Kidney (tissue), 14 donors: ENCODE measurements around the gene TXNDC2. TPM values are rescaled to one million over a fixed set of nuclear protein-coding genes. Genes with fewer than 3 reads are reported as not detected.
A peak's percentile ranks its signal among the peaks of the same experiment; 100 is the strongest.

Experiments
- DNase-seq, 5 donors: peaks; one replicate each; pipeline ENCODE4 v3.0.0-alpha.2; 2013 to 2020
- FAIRE-seq: peaks from 2 replicates; lab custom pipeline; 2012; peaks lifted over from hg19 to GRCh38; lab: Jason Lieb, UNC
- H3K27ac ChIP-seq, 2 donors: one replicate each; pipeline ENCODE4 v1.7.0; 2013; ENCODE audit warnings: low read depth in 2 of 2, low read length in 2 of 2, inconsistent platforms in 1 of 2
- H3K27me3 ChIP-seq: one replicate; pipeline ENCODE4 v1.7.1; 2013; ENCODE audit warnings: low read length, inconsistent platforms; ENCODE audit not compliant: control insufficient read depth, insufficient read depth
- H3K36me3 ChIP-seq, 3 donors: one replicate each; pipeline versions ENCODE4 v1.7.0 to v1.7.1; 2013; ENCODE audit warnings: low read length in 3 of 3, control low read depth in 1 of 3, inconsistent platforms in 1 of 3; ENCODE audit not compliant: insufficient read depth in 3 of 3, control insufficient read depth in 2 of 3
- H3K4me1 ChIP-seq, 3 donors: one replicate each; pipeline versions ENCODE4 v1.7.0 to v1.7.1; 2013; ENCODE audit warnings: low read length in 3 of 3, inconsistent platforms in 1 of 3, low read depth in 1 of 3; ENCODE audit not compliant: control insufficient read depth in 2 of 3, insufficient read depth in 2 of 3
- H3K4me3 ChIP-seq, 3 donors: one replicate each; pipeline versions ENCODE4 v1.7.0 to v1.8.1; 2013; ENCODE audit warnings: low read length in 3 of 3, control low read depth in 1 of 3, inconsistent platforms in 1 of 3
- H3K9ac ChIP-seq, 3 donors: one replicate each; pipeline versions ENCODE4 v1.7.0 to v1.7.1; 2013; ENCODE audit warnings: low read length in 3 of 3, control low read depth in 1 of 3, inconsistent platforms in 1 of 3
- H3K9me3 ChIP-seq, 3 donors: one replicate each; pipeline versions ENCODE4 v1.7.0 to v1.7.1; 2013; ENCODE audit warnings: low read length in 3 of 3, control low read depth in 1 of 3, inconsistent platforms in 1 of 3; ENCODE audit not compliant: control insufficient read depth in 2 of 3, insufficient read depth in 1 of 3
- intact Hi-C: fragments of 100-400 bp; cut with DNase I; formaldehyde crosslinking; loops from one replicate; pipeline ENCODE4 v1.11.1; 2022
- polyA plus RNA-seq: library from polyadenylated mRNA; stranded (reverse); fragments of 350-450 nt; fragmentation: Illumina TruSeq; extraction: RNeasy Lipid Tissue Mini Kit (QIAGEN cat#74804); gene quantifications from one replicate; pipeline ENCODE4 v1.2.3, GENCODE V29; 2014; ENCODE audit warnings: low read depth, low replicate concordance; ENCODE audit not compliant: insufficient read depth
- total RNA-seq: library from RNA; stranded (reverse); fragmentation: NEBNext Ultra II Directional; extraction: Animal tissue kit (Norgen Biotek cat#: 25700); gene quantifications from one replicate; pipeline ENCODE4 v1.2.1, GENCODE V29; 2021
- TF ChIP-seq, protein P1 (sequence below): IDR thresholded peaks from 3 replicates; pipeline ENCODE4 v1.5.1; 2012; ENCODE audit warnings: mild to moderate bottlenecking, moderate library complexity, borderline replicate concordance; ENCODE audit not compliant: insufficient read depth; ENCODE audit errors: extremely low read depth
- donor health status: control.
- donor health status: control.
- donor health status: control.
- donor health status: control.
- donor health status: control.
- donor health status: DM: yes; HTN: yes; CAD: no.
- donor health status: Normal renal cell carcinoma (clear cell type).

The TXNDC2 gene
- total and polyA plus RNA-seq, 2 donors from 2014 or later: 0.16 TPM; not detected in 1

- no peak for FAIRE-seq
- H3K27me3 ChIP-seq: no peaks in the 10 kb centered on the region
Measured at GRCh38 chr18:9931146-9931545, 45.4 kb downstream of the TXNDC2 start.

GRCh38 chr18:9931678-9932077 lies 45.9 kb downstream of the TXNDC2 start:
- Histone ChIP-seq H3K4me1 (peaks cover 0 to 31% (median 8%) of the 10 kb centered on the region in 3 donors), H3K9me3 (no peaks in the 10 kb centered on the region), H3K27me3 (no peaks in the 10 kb centered on the region), H3K9ac (no peak overlapping the region), H3K4me3 (no peak overlapping the region), H3K36me3 (peaks cover 2 to 8% (median 5%) of the 10 kb centered on the region in 3 donors), H3K27ac (no peak overlapping the region)
- FAIRE-seq (no peak), DNase-seq (no peak)
- TF ChIP-seq, protein P1, sequence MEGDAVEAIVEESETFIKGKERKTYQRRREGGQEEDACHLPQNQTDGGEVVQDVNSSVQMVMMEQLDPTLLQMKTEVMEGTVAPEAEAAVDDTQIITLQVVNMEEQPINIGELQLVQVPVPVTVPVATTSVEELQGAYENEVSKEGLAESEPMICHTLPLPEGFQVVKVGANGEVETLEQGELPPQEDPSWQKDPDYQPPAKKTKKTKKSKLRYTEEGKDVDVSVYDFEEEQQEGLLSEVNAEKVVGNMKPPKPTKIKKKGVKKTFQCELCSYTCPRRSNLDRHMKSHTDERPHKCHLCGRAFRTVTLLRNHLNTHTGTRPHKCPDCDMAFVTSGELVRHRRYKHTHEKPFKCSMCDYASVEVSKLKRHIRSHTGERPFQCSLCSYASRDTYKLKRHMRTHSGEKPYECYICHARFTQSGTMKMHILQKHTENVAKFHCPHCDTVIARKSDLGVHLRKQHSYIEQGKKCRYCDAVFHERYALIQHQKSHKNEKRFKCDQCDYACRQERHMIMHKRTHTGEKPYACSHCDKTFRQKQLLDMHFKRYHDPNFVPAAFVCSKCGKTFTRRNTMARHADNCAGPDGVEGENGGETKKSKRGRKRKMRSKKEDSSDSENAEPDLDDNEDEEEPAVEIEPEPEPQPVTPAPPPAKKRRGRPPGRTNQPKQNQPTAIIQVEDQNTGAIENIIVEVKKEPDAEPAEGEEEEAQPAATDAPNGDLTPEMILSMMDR: no peak
- intact Hi-C loops: no loop called here

More at GRCh38 chr18:9931146-9931545, 45.4 kb downstream of the TXNDC2 start:
- Histone ChIP-seq H3K27ac (no peak overlapping the region), H3K9ac (no peak overlapping the region), H3K36me3 (peaks cover 0 to 5% (median 4%) of the 10 kb centered on the region in 3 donors), H3K4me1 (peaks cover 0 to 31% (median 13%) of the 10 kb centered on the region in 3 donors), H3K4me3 (no peak overlapping the region), H3K9me3 (no peaks in the 10 kb centered on the region)
- TF ChIP-seq, protein P1: no peak
- intact Hi-C loops: no loop called here
- no peak for DNase-seq

GRCh38 chr18:9933865-9934264 lies 48.1 kb downstream of the TXNDC2 start:
- peak overlapping the region in 1 of 3 donors; percentile 1 for H3K9ac ChIP-seq
- H3K36me3 ChIP-seq: peaks cover 5 to 11% (median 11%) of the 10 kb centered on the region in 3 donors
- intact Hi-C loops: no loop called here
- peak overlapping the region; percentile 33 to 38 for H3K27ac ChIP-seq
- TF ChIP-seq, protein P1: no peak
- FAIRE-seq (no peak), DNase-seq (no peak)
- no peak overlapping the region for H3K4me3 ChIP-seq
- no peaks in the 10 kb centered on the region for H3K9me3 ChIP-seq
- H3K27me3 ChIP-seq: no peaks in the 10 kb centered on the region
- peaks cover 0 to 21% (median 7%) of the 10 kb centered on the region in 3 donors for H3K4me1 ChIP-seq

- Histone ChIP-seq H3K36me3 (peaks cover 5 to 11% (median 11%) of the 10 kb centered on the region in 3 donors), H3K4me3 (no peak overlapping the region), H3K4me1 (peaks cover 0 to 17% (median 7%) of the 10 kb centered on the region in 3 donors), H3K9ac (no peak overlapping the region), H3K27me3 (no peaks in the 10 kb centered on the region), H3K27ac (peak overlapping the region; percentile 33 to 38), H3K9me3 (no peaks in the 10 kb centered on the region)
- DNase-seq: no peak
- no peak for FAIRE-seq
- intact Hi-C loops: no loop called here
- TF ChIP-seq, protein P1: no peak
Measured at GRCh38 chr18:9934274-9934673, 48.5 kb downstream of the TXNDC2 start.
